ENCODE results near the gene EPS8L3.

GRCh38 chr1:109796484-109797302 lies 33.0 kb upstream of the EPS8L3 start:
- TF ChIP-seq CTCF (IDR thresholded peaks at IDR 0.05; ENCODE audit: poor library complexity, severe bottlenecking) (no peak), EZH2 (IDR thresholded peaks at IDR 0.05; ENCODE audit: borderline replicate concordance, insufficient read depth, low read length, poor library complexity, severe bottlenecking) (no peak), POLR2AphosphoS5 (IDR thresholded peaks at IDR 0.05) (no peak), RAD21 (conservative IDR thresholded peaks at IDR 0.05) (no peak), EP300 (conservative IDR thresholded peaks at IDR 0.05; ENCODE audit: poor library complexity, severe bottlenecking) (no peak), MXI1 (conservative IDR thresholded peaks at IDR 0.05; ENCODE audit: poor library complexity, severe bottlenecking) (no peak)

Measured in neural cell (in vitro differentiated cells).